Endothelial cell of umbilical vein (primary cell): Measurements from ENCODE around the gene ACOT7. TPM values are rescaled to one million over a fixed set of nuclear protein-coding genes. Genes with fewer than 3 reads are reported as not detected.

Experiments
- BruUV-seq: library from RNA; stranded (reverse); fragments of 400-500 nt; replicated peaks from 2 replicates; lab custom pipeline; 2021; lab: Mats Ljungman, UMichigan
- CTCF ChIA-PET: fragments of 300-600, 350-600 bp; sonication (Branson Sonifier 250); formaldehyde crosslinking; loops from one replicate; lab custom pipeline; 2021; ENCODE audit warnings: antibody characterized with exemption, inconsistent platforms; lab: Charles Lee
- POLR2A ChIA-PET: fragments of 300-600, 350-600 bp; sonication (Branson Sonifier 250); formaldehyde crosslinking; loops from one replicate; lab custom pipeline; 2021; ENCODE audit warnings: antibody characterized with exemption, inconsistent platforms; lab: Charles Lee
- DNase-seq: peaks from one replicate; pipeline ENCODE4 v3.0.0-alpha.2; 2011; ENCODE audit warnings: low read depth, low spot score
- FAIRE-seq: peaks from 2 replicates; lab custom pipeline; 2011; peaks lifted over from hg19 to GRCh38; lab: Jason Lieb, UNC
- H2AFZ ChIP-seq: 2 replicates; pipeline ENCODE4 v1.6.0; 2012; ENCODE audit warnings: low read depth, low read length, control low read depth, inconsistent platforms
- H3K27ac ChIP-seq: 2 replicates; pipeline ENCODE4 v1.5.1; 2011; ENCODE audit warnings: low read depth, mild to moderate bottlenecking, control low read depth, low read length, moderate library complexity; ENCODE audit not compliant: insufficient read depth
- H3K27me3 ChIP-seq, 2 experiments: 2 replicates each; pipeline versions ENCODE4 v1.6.0 to v1.6.1; 2011; ENCODE audit warnings: low read length in 2 of 2, mixed read lengths in 1 of 2; ENCODE audit not compliant: control insufficient read depth in 2 of 2, insufficient read depth in 2 of 2
- H3K36me3 ChIP-seq, 2 experiments: 2 replicates in 1 of 2; 3 replicates in 1 of 2; pipeline ENCODE4 v1.5.1; 2011; ENCODE audit warnings: low read length in 2 of 2, mild to moderate bottlenecking in 1 of 2, moderate library complexity in 1 of 2; ENCODE audit not compliant: control insufficient read depth in 2 of 2, insufficient read depth in 2 of 2; ENCODE audit errors: extremely low read depth in 1 of 2
- H3K4me1 ChIP-seq: 3 replicates; pipeline ENCODE4 v1.5.1; 2011; ENCODE audit warnings: mild to moderate bottlenecking, low read length; ENCODE audit not compliant: control insufficient read depth, insufficient read depth; ENCODE audit errors: extremely low read depth
- H3K4me2 ChIP-seq: 2 replicates; pipeline ENCODE4 v1.6.1; 2011; ENCODE audit warnings: low read length, control low read depth, mixed read lengths; ENCODE audit not compliant: insufficient read depth
- H3K4me3 ChIP-seq, 3 experiments: fragments of 200-600 bp in 1 of 3; sonication (generic), shearing (Covaris generic) in 1 of 3; replicated peaks in 1 of 3; 2 replicates each; pipeline ENCODE4 v1.5.1; 2011 to 2016; ENCODE audit warnings: control low read depth in 3 of 3, low read length in 3 of 3, mild to moderate bottlenecking in 2 of 3, inconsistent platforms in 1 of 3, low read depth in 1 of 3, moderate library complexity in 1 of 3; ENCODE audit not compliant: insufficient read depth in 1 of 3
- H3K79me2 ChIP-seq: 2 replicates; pipeline ENCODE4 v1.6.0; 2012; ENCODE audit warnings: low read length, inconsistent platforms; ENCODE audit not compliant: control insufficient read depth, insufficient read depth
- H3K9ac ChIP-seq: replicated peaks from 2 replicates; pipeline ENCODE3; 2011; ENCODE audit warnings: low read length, control low read depth; ENCODE audit not compliant: insufficient read depth; ENCODE audit errors: extremely low read depth
- H3K9me1 ChIP-seq: replicated peaks from 3 replicates; pipeline ENCODE4 v1.6.0; 2011; ENCODE audit warnings: mild to moderate bottlenecking, low read length; ENCODE audit not compliant: control insufficient read depth, insufficient read depth; ENCODE audit errors: extremely low read depth
- H3K9me3 ChIP-seq: replicated peaks from 2 replicates; pipeline ENCODE4 v1.5.1; 2012; ENCODE audit warnings: low read length, inconsistent platforms; ENCODE audit not compliant: control insufficient read depth, insufficient read depth
- H4K20me1 ChIP-seq: replicated peaks from 2 replicates; pipeline ENCODE3; 2011; ENCODE audit warnings: mild to moderate bottlenecking, low read length; ENCODE audit not compliant: control insufficient read depth, insufficient read depth; ENCODE audit errors: extremely low read depth
- EZH2 ChIP-seq: IDR thresholded peaks from 2 replicates; pipeline ENCODE4 v1.6.1; 2012; ENCODE audit warnings: borderline replicate concordance, low read depth, mild to moderate bottlenecking, moderate library complexity, low read length, inconsistent platforms; ENCODE audit not compliant: severe bottlenecking
- FOS ChIP-seq: IDR thresholded peaks from 2 replicates; pipeline ENCODE4 v1.6.1; 2011; ENCODE audit warnings: mild to moderate bottlenecking, low read length, moderate library complexity, borderline replicate concordance; ENCODE audit not compliant: insufficient read depth
- GATA2 ChIP-seq: IDR thresholded peaks from 2 replicates; pipeline ENCODE4 v1.7.0; 2011; ENCODE audit warnings: low read depth, mild to moderate bottlenecking, moderate library complexity, mixed read lengths, low read length; ENCODE audit not compliant: insufficient read length, insufficient read depth
- JUN ChIP-seq: IDR thresholded peaks from 2 replicates; pipeline ENCODE4 v1.6.1; 2011; ENCODE audit warnings: borderline replicate concordance, low read depth; ENCODE audit not compliant: insufficient read length, insufficient read depth
- MYC ChIP-seq: IDR thresholded peaks from one replicate; pipeline ENCODE4 v1.6.1; 2011; ENCODE audit warnings: mild to moderate bottlenecking, low read depth, low read length
- POLR2A ChIP-seq: IDR thresholded peaks from 2 replicates; pipeline ENCODE4 v1.6.1; 2012; ENCODE audit warnings: low read depth, mild to moderate bottlenecking, control low read depth, low read length
- POLR2AphosphoS5 ChIP-seq: IDR thresholded peaks from 2 replicates; pipeline ENCODE4 v1.6.1; 2012; ENCODE audit warnings: low read depth, mild to moderate bottlenecking, control low read depth, low read length, moderate library complexity; ENCODE audit not compliant: insufficient read depth
- dilution Hi-C: fragments of 300-500 bp; cut with MboI; formaldehyde crosslinking; loops from one replicate; pipeline ENCODE4 v1.15.0; 2019; ENCODE audit warnings: low sequenced_read_pairs; ENCODE audit not compliant: extremely low pct_ligation_motif_present
- intact Hi-C: fragments of 100-400 bp; cut with micrococcal nuclease; formaldehyde crosslinking; loops from one replicate; pipeline ENCODE4 v1.10.0; 2022
- polyA plus RNA-seq, 4 experiments: library from polyadenylated mRNA; depleted of rRNA in 3 of 4; stranded (reverse) in 3 of 4; unstranded in 1 of 4; fragments of >200 nt; gene quantifications; 2 replicates each; pipeline versions ENCODE4 v1.2.1 to v1.2.3, GENCODE V29; 2011 to 2012; ENCODE audit warnings: missing spikeins in 1 of 4
- total RNA-seq: library from RNA; stranded (reverse); gene quantifications from 2 replicates; pipeline ENCODE4 v1.2.3, GENCODE V29; 2021
- TF ChIP-seq, protein P1 (sequence below): IDR thresholded peaks from 2 replicates; pipeline ENCODE4 v1.6.1; 2011; ENCODE audit not compliant: insufficient read depth, insufficient read length
- TF ChIP-seq, protein P2 (sequence below), 2 donors: IDR thresholded peaks; 1 replicate in 1 of 2; 2 replicates in 1 of 2; pipeline ENCODE4 v1.5.1; 2011; ENCODE audit warnings: low read length in 2 of 2, mild to moderate bottlenecking in 2 of 2, moderate library complexity in 2 of 2, control low read depth in 1 of 2, inconsistent platforms in 1 of 2, low read depth in 1 of 2; ENCODE audit not compliant: insufficient read depth in 1 of 2; ENCODE audit errors: extremely low read depth in 1 of 2

ACOT7 gene
- total and polyA plus RNA-seq, 2 donors (not counting 3 experiments of a cell fraction or from before 2014, with no cell fraction given), result 69.4 to 105 TPM

DNA sequence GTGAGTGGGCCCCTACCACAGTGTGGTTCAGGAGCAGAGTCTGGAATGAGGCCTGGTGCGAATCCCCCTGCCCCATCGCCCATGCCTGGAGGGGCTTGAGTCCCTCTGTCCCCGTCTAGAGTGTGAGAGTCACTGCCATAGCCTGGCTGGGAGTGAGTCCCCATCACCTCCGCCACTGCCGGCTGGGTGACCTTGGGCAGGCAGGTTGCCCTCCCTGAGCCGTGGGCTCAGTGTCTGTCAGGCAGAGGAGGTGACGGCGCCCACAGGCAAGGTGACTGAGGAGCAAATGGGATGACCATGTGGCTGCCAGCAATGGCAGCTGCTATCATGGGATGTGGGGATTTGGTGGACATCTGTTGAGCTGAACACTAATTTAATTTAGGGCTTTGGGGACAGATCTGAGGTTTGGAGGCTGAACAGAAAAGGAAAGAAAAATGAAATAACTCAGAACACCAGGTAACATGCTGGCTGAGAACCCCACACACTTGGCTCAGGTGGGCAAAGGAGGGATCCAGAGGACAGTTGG lies 94.6 kb downstream of the ACOT7 start:
- Histone ChIP-seq H3K9me3 (no peaks in the 10 kb centered on the region), H3K9me1 (no peaks in the 10 kb centered on the region), H3K4me3 (no peak overlapping the region), H4K20me1 (no peaks in the 10 kb centered on the region), H2AFZ (no peak overlapping the region), H3K79me2 (no peaks in the 10 kb centered on the region), H3K9ac (no peak overlapping the region), H3K4me2 (no peak overlapping the region), H3K36me3 (no peaks in the 10 kb centered on the region), H3K27ac (no peak overlapping the region), H3K4me1 (no peaks in the 10 kb centered on the region), H3K27me3 (no peaks in the 10 kb centered on the region)
- ChIA-PET POLR2A (no interaction called here), CTCF (no interaction called here)
- FAIRE-seq, result no peak
- dilution Hi-C loops, result no loop called here
- no peak for DNase-seq
- intact Hi-C loops, result no loop called here
- no peak for TF ChIP-seq FOS
- TF ChIP-seq, protein P1, sequence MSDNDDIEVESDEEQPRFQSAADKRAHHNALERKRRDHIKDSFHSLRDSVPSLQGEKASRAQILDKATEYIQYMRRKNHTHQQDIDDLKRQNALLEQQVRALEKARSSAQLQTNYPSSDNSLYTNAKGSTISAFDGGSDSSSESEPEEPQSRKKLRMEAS, result no peak
- TF ChIP-seq POLR2A, result no peak
- TF ChIP-seq, protein P2, sequence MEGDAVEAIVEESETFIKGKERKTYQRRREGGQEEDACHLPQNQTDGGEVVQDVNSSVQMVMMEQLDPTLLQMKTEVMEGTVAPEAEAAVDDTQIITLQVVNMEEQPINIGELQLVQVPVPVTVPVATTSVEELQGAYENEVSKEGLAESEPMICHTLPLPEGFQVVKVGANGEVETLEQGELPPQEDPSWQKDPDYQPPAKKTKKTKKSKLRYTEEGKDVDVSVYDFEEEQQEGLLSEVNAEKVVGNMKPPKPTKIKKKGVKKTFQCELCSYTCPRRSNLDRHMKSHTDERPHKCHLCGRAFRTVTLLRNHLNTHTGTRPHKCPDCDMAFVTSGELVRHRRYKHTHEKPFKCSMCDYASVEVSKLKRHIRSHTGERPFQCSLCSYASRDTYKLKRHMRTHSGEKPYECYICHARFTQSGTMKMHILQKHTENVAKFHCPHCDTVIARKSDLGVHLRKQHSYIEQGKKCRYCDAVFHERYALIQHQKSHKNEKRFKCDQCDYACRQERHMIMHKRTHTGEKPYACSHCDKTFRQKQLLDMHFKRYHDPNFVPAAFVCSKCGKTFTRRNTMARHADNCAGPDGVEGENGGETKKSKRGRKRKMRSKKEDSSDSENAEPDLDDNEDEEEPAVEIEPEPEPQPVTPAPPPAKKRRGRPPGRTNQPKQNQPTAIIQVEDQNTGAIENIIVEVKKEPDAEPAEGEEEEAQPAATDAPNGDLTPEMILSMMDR (IDR thresholded peaks at IDR 0.05; ENCODE audit: extremely low read depth in 1 of 2, insufficient read depth in 1 of 2, low read depth in 1 of 2, low read length in 2 of 2), result no peak
- TF ChIP-seq EZH2, result no peak
- TF ChIP-seq GATA2, result no peak
- no peak for TF ChIP-seq MYC
- no peak for TF ChIP-seq JUN
- no peak for TF ChIP-seq POLR2AphosphoS5
- no TSS peak for BruUV-seq
